ENCODE results near the gene EXT2. TPM values are rescaled to one million over a fixed set of nuclear protein-coding genes. Genes with fewer than 3 reads are reported as not detected.

Gene EXT2
- total and polyA plus RNA-seq, 2 of the 13 experiments (the other 11 are each of a cell fraction or from before 2014, with no cell fraction given), result 61.5 to 68.7 TPM

GRCh38 chr11:44243595-44244343 is 148.3 kb downstream of the EXT2 start (continued):
- TF ChIP-seq PRDM10 (CRISPR knock-in tag; IDR thresholded peaks at IDR 0.05; ENCODE audit: low read depth), result 0 out of 2 replicates have a peak, but pooled peaks have one; percentile 26
- TF ChIP-seq MLX (CRISPR knock-in tag; IDR thresholded peaks at IDR 0.05), result peak; percentile 85
- no peak for TF ChIP-seq IKZF1 (IDR thresholded peaks at IDR 0.05)
- no peak for TF ChIP-seq ZNF383 (CRISPR knock-in tag; IDR thresholded peaks at IDR 0.05; ENCODE audit: borderline replicate concordance)
- no peak for TF ChIP-seq ZNF816 (CRISPR knock-in tag; IDR thresholded peaks at IDR 0.05; ENCODE audit: borderline replicate concordance)
- TF ChIP-seq FOXK1 (CRISPR knock-in tag; IDR thresholded peaks at IDR 0.05; ENCODE audit: borderline replicate concordance, low read depth), result no peak
- peak; percentile 93 for TF ChIP-seq NR2F6 (IDR thresholded peaks at IDR 0.05)
- peak; percentile 97 for TF ChIP-seq NR2F6 (CRISPR knock-in tag; IDR thresholded peaks at IDR 0.05)
- TF ChIP-seq SPEN (CRISPR knock-in tag; IDR thresholded peaks at IDR 0.05; ENCODE audit: low read depth), result peak; percentile 60; the same call in 1 of the 2 replicates
- TF ChIP-seq NFATC3 (CRISPR knock-in tag; IDR thresholded peaks at IDR 0.05), result no peak
- TF ChIP-seq TOPORS (CRISPR knock-in tag; IDR thresholded peaks at IDR 0.05), result no peak
- TF ChIP-seq GPN1 (CRISPR knock-in tag; IDR thresholded peaks at IDR 0.05; ENCODE audit: borderline replicate concordance), result no peak
- TF ChIP-seq ATF7 (IDR thresholded peaks at IDR 0.05), result no peak
- TF ChIP-seq ATF7 (CRISPR knock-in tag; IDR thresholded peaks at IDR 0.05), result no peak
- TF ChIP-seq NONO (IDR thresholded peaks at IDR 0.05), result no peak
- peak; percentile 72 for TF ChIP-seq NONO (CRISPR knock-in tag; conservative IDR thresholded peaks at IDR 0.05)
- TF ChIP-seq ZNF784 (CRISPR knock-in tag; IDR thresholded peaks at IDR 0.05; ENCODE audit: borderline replicate concordance), result no peak
- TF ChIP-seq CBFB (CRISPR knock-in tag; IDR thresholded peaks at IDR 0.05), result no peak
- no peak for TF ChIP-seq MAFK (conservative IDR thresholded peaks at IDR 0.05 in 1 of 2, IDR thresholded peaks at IDR 0.05 in 1 of 2; ENCODE audit: low read length in 2 of 2)
- TF ChIP-seq ZSCAN31 (CRISPR knock-in tag; IDR thresholded peaks at IDR 0.05; ENCODE audit: low read depth), result no peak
- no peak for TF ChIP-seq ZNF446 (CRISPR knock-in tag; IDR thresholded peaks at IDR 0.05)
- no peak for TF ChIP-seq KLF15 (CRISPR knock-in tag; IDR thresholded peaks at IDR 0.05; ENCODE audit: borderline replicate concordance)
- TF ChIP-seq DDIT3 (CRISPR knock-in tag; IDR thresholded peaks at IDR 0.05), result no peak
- no peak for TF ChIP-seq ZNF704 (CRISPR knock-in tag; IDR thresholded peaks at IDR 0.05; ENCODE audit: borderline replicate concordance)
- no peak for TF ChIP-seq TSC22D2 (CRISPR knock-in tag; IDR thresholded peaks at IDR 0.05; ENCODE audit: borderline replicate concordance)
